ENCODE results near the gene SAT2. TPM values are rescaled to one million over a fixed set of nuclear protein-coding genes. Genes with fewer than 3 reads are reported as not detected.

Gene SAT2
- total RNA-seq, 4 donors from 2014 or later: 69.6 to 126 (median 85.0) TPM

DNA sequence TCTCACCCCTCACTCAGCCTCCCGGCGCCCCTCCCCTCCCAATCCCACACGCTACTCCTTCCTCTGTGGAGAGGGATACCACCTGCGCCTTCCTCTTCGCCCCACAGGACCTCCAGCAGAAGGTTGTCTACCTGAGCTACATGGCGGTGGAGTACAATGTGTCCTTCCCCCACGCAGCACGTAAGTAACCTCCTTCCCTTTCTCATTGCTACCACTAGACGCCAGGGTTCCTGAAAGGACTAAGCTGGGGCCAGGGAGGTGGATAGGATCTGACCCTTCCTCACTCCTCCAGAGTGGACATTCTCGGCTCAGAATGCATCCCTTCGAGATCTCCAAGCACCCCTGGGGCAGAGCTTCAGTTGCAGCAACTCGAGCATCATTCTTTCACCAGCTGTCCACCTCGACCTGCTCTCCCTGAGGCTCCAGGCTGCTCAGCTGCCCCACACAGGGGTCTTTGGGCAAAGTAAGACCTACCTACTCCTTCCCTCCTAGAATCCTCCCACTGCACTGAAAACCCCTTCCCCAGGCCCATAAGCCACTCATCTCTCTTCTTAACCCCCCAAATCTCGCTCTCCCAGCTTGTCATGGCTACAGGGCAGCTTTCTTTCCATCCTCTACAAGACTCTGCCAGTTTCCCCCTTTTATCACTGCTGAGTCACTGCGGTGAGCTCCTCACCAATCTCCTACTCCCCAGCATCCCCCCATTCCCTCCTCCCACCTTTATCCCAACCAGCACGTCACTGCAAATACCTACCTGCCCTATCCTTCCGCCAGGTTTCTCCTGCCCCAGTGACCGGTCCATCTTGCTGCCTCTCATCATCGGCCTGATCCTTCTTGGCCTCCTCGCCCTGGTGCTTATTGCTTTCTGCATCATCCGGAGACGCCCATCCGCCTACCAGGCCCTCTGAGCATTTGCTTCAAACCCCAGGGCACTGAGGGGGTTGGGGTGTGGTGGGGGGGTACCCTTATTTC is 46.7 kb downstream of the SAT2 start:
- TF ChIP-seq, protein P1, sequence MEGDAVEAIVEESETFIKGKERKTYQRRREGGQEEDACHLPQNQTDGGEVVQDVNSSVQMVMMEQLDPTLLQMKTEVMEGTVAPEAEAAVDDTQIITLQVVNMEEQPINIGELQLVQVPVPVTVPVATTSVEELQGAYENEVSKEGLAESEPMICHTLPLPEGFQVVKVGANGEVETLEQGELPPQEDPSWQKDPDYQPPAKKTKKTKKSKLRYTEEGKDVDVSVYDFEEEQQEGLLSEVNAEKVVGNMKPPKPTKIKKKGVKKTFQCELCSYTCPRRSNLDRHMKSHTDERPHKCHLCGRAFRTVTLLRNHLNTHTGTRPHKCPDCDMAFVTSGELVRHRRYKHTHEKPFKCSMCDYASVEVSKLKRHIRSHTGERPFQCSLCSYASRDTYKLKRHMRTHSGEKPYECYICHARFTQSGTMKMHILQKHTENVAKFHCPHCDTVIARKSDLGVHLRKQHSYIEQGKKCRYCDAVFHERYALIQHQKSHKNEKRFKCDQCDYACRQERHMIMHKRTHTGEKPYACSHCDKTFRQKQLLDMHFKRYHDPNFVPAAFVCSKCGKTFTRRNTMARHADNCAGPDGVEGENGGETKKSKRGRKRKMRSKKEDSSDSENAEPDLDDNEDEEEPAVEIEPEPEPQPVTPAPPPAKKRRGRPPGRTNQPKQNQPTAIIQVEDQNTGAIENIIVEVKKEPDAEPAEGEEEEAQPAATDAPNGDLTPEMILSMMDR (IDR thresholded peaks at IDR 0.05; ENCODE audit: low read depth): no peak

DNA sequence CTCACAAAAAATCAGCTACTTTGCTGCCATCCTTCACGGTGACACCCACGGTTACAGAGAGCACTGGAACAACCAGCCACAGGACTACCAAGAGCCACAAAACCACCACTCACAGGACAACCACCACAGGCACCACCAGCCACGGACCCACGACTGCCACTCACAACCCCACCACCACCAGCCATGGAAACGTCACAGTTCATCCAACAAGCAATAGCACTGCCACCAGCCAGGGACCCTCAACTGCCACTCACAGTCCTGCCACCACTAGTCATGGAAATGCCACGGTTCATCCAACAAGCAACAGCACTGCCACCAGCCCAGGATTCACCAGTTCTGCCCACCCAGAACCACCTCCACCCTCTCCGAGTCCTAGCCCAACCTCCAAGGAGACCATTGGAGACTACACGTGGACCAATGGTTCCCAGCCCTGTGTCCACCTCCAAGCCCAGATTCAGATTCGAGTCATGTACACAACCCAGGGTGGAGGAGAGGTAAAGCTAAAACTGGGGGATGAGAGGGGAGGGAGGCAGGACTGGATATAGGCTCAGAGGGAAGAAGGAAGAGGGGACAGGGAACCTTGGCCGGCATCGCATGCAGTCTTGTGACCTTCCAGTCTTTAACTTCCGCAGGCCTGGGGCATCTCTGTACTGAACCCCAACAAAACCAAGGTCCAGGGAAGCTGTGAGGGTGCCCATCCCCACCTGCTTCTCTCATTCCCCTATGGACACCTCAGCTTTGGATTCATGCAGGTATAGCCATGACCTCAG is 47.6 kb downstream of the SAT2 start:
- TF ChIP-seq, protein P1 (IDR thresholded peaks at IDR 0.05; ENCODE audit: low read depth): no peak

DNA sequence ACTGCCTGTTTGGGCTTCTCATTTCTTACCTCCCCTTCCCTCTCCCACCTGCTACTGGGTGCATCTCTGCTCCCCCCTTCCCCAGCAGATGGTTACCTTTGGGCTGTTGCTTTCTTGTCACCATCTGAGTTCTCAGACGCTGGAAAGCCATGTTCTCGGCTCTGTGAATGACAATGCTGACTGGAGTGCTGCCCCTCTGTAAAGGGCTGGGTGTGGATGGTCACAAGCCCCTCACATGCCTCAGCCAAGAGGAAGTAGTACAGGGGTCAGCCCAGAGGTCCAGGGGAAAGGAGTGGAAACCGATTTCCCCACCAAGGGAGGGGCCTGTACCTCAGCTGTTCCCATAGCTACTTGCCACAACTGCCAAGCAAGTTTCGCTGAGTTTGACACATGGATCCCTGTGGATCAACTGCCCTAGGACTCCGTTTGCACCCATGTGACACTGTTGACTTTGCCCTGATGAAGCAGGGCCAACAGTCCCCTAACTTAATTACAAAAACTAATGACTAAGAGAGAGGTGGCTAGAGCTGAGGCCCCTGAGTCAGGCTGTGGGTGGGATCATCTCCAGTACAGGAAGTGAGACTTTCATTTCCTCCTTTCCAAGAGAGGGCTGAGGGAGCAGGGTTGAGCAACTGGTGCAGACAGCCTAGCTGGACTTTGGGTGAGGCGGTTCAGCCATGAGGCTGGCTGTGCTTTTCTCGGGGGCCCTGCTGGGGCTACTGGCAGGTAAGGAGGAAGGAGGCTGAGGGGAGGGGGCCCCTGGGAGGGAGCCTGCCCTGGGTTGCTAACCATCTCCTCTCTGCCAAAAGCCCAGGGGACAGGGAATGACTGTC is 48.4 kb downstream of the SAT2 start, which contains the start of gene CD68:
Gene CD68 (plus strand): TSS at position 638 of the 833 bp plus-strand sequence. CDS start 40 bp downstream, at position 678.
- TF ChIP-seq, protein P1 (IDR thresholded peaks at IDR 0.05; ENCODE audit: low read depth): no peak

DNA sequence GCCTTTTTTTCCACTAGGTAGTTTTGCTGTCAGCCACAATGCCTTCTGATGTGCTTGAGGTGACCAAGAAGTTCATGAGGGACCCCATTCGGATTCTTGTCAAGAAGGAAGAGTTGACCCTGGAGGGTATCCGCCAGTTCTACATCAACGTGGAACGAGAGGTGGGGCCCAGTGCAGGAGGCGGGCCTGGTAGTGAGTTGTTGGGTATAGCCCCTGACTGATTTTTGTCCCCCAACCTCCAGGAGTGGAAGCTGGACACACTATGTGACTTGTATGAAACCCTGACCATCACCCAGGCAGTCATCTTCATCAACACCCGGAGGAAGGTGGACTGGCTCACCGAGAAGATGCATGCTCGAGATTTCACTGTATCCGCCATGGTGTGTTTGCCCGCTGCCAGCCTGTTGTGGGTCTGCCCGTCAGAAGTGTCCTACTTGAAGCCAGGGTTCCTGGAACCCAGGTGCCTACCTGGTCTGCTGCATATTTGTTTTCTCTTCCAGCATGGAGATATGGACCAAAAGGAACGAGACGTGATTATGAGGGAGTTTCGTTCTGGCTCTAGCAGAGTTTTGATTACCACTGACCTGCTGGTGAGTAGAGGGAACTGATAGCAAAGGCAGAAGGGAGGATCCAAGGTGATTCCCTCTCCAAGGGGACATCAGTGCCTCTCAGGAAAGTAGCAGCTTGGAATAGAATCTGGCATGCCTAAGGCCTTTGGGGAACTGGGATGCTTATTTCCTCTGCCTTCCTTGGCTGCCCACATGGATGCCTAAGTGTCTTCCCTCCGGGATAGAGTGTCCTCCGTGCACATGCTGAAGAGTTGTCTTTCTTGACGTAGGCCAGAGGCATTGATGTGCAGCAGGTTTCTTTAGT is 50.1 kb downstream of the SAT2 start:
- TF ChIP-seq, protein P1 (IDR thresholded peaks at IDR 0.05; ENCODE audit: low read depth): no peak

DNA sequence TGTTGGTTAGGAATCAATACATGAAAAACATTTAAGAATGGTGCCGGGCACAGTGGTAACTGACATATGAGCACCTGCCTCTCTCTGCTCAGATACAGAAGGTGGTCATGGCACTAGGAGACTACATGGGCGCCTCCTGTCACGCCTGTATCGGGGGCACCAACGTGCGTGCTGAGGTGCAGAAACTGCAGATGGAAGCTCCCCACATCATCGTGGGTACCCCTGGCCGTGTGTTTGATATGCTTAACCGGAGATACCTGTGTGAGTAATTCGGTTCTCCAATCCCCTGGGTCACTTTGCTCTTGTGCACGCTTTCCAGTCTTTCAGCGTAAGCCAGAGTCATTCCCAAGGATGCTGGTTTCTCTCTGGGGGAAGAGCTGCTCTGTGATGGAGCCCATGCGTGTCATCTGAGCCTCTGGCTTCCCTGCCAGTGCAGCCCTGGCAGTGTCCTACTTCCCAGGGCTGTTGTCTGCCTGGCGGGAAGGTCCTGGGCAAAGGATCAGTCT is 51.1 kb downstream of the SAT2 start:
- TF ChIP-seq, protein P1 (IDR thresholded peaks at IDR 0.05; ENCODE audit: low read depth): no peak

Small RNAs within 50 kb of the gene (small RNA-seq; reads per million reads assigned to genes)
- gene CD68 (not detected), gene SNORD10 (not detected)

Other genes with a start within 250 kb of the SAT2 start
- 1 to 10 TPM in 3 of 4 donors, under 1 TPM in 1; 0.51 to 1.9 (median 1.1) TPM for gene TNK1, start 246.7 kb downstream of the SAT2 start, total RNA-seq
- gene PLSCR3, start 233.3 kb downstream of the SAT2 start, total RNA-seq: 10 to 100 TPM in 3 of 4 donors, 1 to 10 TPM in 1; 9.1 to 21.3 (median 16.2) TPM
- gene TMEM256, start 223.7 kb downstream of the SAT2 start, total RNA-seq: 100 to 1,000 TPM in 2 of 4 donors, 10 to 100 TPM in 2; 76.7 to 134 (median 109) TPM
- 1 to 10 TPM; 3.1 to 6.8 (median 4.2) TPM for gene NLGN2, start 220.0 kb downstream of the SAT2 start, total RNA-seq
- not detected for gene SPEM1, start 207.5 kb downstream of the SAT2 start, total RNA-seq
- gene SPEM2, start 202.2 kb downstream of the SAT2 start, total RNA-seq: not detected
- gene SPEM3, start 199.0 kb downstream of the SAT2 start, total RNA-seq: not detected
- 1 to 10 TPM; 2.9 to 7.8 (median 5.9) TPM for gene TMEM102, start 192.4 kb downstream of the SAT2 start, total RNA-seq
- gene FGF11, start 188.3 kb downstream of the SAT2 start, total RNA-seq: 1 to 10 TPM in 2 of 4 donors, under 1 TPM in 1, not detected in 1; 0.88 to 1.3 (median 1.2) TPM
- gene CHRNB1, start 182.8 kb downstream of the SAT2 start, total RNA-seq: 10 to 100 TPM in 1 of 4 donors, 1 to 10 TPM in 3; 2.4 to 10.4 (median 9.8) TPM
- 10 to 100 TPM; 34.2 to 58.0 (median 39.3) TPM for gene ZBTB4, start 148.2 kb downstream of the SAT2 start, total RNA-seq
- not detected for gene SLC35G6, start 146.4 kb downstream of the SAT2 start, total RNA-seq
- gene POLR2A, start 143.5 kb downstream of the SAT2 start, total RNA-seq: 100 to 1,000 TPM in 1 of 4 donors, 10 to 100 TPM in 3; 31.1 to 123 (median 58.5) TPM
- 10 to 100 TPM; 21.2 to 61.9 (median 58.7) TPM for gene TNFSF12, start 78.8 kb downstream of the SAT2 start, total RNA-seq
- 10 to 100 TPM; 22.8 to 69.5 (median 53.1) TPM for gene TNFSF13, start 69.1 kb downstream of the SAT2 start, total RNA-seq
- 10 to 100 TPM; 41.6 to 64.7 (median 56.8) TPM for gene SENP3, start 65.9 kb downstream of the SAT2 start, total RNA-seq
- 100 to 1,000 TPM in 3 of 4 donors, 10 to 100 TPM in 1; 56.9 to 609 (median 149) TPM for gene CD68, start 48.2 kb downstream of the SAT2 start, total RNA-seq
- 10 to 100 TPM; 53.9 to 94.2 (median 77.7) TPM for gene MPDU1, start 44.0 kb downstream of the SAT2 start, total RNA-seq
- 1 to 10 TPM in 1 of 4 donors, not detected in 3; 1.0 TPM for gene SOX15, start 37.7 kb downstream of the SAT2 start, total RNA-seq
- 10 to 100 TPM; 12.2 to 35.0 (median 25.1) TPM for gene FXR2, start 12.9 kb downstream of the SAT2 start, total RNA-seq
- gene SHBG, start 2.3 kb upstream of the SAT2 start, total RNA-seq: 1 to 10 TPM in 2 of 4 donors, under 1 TPM in 2; 0.44 to 2.1 (median 1.1) TPM
- under 1 TPM in 1 of 4 donors, not detected in 3; 0.38 TPM for gene ATP1B2, start 23.1 kb upstream of the SAT2 start, total RNA-seq
- gene TP53, start 59.7 kb upstream of the SAT2 start, total RNA-seq: 10 to 100 TPM; 13.8 to 21.7 (median 16.4) TPM
- 1 to 10 TPM; 1.1 to 3.3 (median 2.1) TPM for gene WRAP53, start 60.7 kb upstream of the SAT2 start, total RNA-seq
- gene EFNB3, start 77.4 kb upstream of the SAT2 start, total RNA-seq: under 1 TPM; 0.22 to 0.82 (median 0.55) TPM
- under 1 TPM; under 0.01 to 0.22 (median 0.18) TPM for gene DNAH2, start 89.9 kb upstream of the SAT2 start, total RNA-seq
- 10 to 100 TPM in 1 of 4 donors, 1 to 10 TPM in 3; 5.6 to 10.4 (median 6.6) TPM for gene KDM6B, start 206.4 kb upstream of the SAT2 start, total RNA-seq
- 10 to 100 TPM in 2 of 4 donors, 1 to 10 TPM in 2; 1.0 to 16.0 (median 10.8) TPM for gene TMEM88, start 227.2 kb upstream of the SAT2 start, total RNA-seq
- 100 to 1,000 TPM in 2 of 4 donors, 10 to 100 TPM in 2; 68.0 to 184 (median 96.7) TPM for gene NAA38, start 229.7 kb upstream of the SAT2 start, total RNA-seq
- gene CYB5D1, start 230.2 kb upstream of the SAT2 start, total RNA-seq: 1 to 10 TPM; 4.1 to 7.7 (median 6.3) TPM